ENCODE data around the gene PLAGL2. TPM values are rescaled to one million over a fixed set of nuclear protein-coding genes. Genes with fewer than 3 reads are reported as not detected.

Gene PLAGL2
- total and polyA plus RNA-seq, 2 donors from 2014 or later, result 3.8 to 9.2 TPM

DNA sequence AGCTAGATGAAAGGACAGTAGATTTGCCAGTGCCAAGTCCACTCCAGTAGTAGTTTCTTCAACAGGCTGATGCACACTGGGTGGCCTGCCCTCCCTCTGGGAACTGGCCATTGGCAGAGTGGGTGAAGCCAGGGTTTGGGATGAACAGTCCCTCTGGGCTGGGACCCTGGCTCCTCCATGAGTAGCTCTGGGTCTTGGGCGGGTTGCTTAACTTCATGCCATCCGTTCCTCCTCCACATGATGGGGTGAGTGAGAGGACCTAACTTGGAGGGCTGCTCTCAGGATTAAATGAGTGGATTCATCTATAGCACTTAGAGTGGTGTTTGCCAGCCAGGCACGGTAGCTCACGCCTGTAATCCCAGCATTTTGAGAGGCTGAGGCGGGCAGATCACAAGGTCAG is 47.2 kb downstream of the PLAGL2 start:
- Histone ChIP-seq H3K4me3 (ENCODE audit: low read length in 3 of 3) (no peak overlapping the region), H3K9ac (ENCODE audit: low read length in 3 of 3) (no peak overlapping the region), H3K4me1 (ENCODE audit: control insufficient read depth in 2 of 3, insufficient read depth in 2 of 3, low read depth in 1 of 3, low read length in 3 of 3) (peaks cover 0 to 3% (median 0%) of the 10 kb centered on the region in 3 donors), H3K9me3 (ENCODE audit: control insufficient read depth in 2 of 3, insufficient read depth in 1 of 3, low read length in 3 of 3) (no peaks in the 10 kb centered on the region), H3K27ac (ENCODE audit: low read depth in 2 of 2, low read length in 2 of 2) (no peak overlapping the region), H3K36me3 (ENCODE audit: control insufficient read depth in 2 of 3, insufficient read depth in 3 of 3, low read length in 3 of 3) (peaks cover 14 to 49% (median 27%) of the 10 kb centered on the region in 3 donors), H3K27me3 (ENCODE audit: control insufficient read depth, insufficient read depth, low read length) (no peaks in the 10 kb centered on the region)
- FAIRE-seq (no peak), DNase-seq (no peak)
- intact Hi-C loops (cut with DNase I), result no loop called here
- TF ChIP-seq, protein P1, sequence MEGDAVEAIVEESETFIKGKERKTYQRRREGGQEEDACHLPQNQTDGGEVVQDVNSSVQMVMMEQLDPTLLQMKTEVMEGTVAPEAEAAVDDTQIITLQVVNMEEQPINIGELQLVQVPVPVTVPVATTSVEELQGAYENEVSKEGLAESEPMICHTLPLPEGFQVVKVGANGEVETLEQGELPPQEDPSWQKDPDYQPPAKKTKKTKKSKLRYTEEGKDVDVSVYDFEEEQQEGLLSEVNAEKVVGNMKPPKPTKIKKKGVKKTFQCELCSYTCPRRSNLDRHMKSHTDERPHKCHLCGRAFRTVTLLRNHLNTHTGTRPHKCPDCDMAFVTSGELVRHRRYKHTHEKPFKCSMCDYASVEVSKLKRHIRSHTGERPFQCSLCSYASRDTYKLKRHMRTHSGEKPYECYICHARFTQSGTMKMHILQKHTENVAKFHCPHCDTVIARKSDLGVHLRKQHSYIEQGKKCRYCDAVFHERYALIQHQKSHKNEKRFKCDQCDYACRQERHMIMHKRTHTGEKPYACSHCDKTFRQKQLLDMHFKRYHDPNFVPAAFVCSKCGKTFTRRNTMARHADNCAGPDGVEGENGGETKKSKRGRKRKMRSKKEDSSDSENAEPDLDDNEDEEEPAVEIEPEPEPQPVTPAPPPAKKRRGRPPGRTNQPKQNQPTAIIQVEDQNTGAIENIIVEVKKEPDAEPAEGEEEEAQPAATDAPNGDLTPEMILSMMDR (IDR thresholded peaks at IDR 0.05; ENCODE audit: borderline replicate concordance, extremely low read depth, insufficient read depth), result no peak

DNA sequence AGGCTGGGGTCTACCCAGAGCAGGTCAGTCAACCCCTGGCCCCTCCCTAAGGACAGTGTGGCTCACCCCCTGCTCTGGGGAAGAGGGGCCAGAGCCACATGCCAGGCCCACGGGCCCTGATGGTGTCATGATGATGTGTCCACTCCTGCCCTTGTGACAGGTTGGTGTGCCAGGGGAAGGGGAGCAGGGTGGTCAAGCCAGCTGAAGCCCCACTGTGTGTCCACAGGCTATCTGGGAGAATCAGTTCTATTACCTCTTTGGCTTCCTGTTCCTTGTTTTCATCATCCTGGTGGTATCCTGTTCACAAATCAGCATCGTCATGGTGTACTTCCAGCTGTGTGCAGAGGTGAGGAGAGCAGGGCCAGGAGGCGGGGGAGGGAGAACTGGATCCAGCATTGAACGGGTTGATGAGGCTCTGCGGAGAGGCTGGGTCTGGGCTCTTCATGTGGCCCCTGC is 47.7 kb downstream of the PLAGL2 start:
- TF ChIP-seq, protein P1 (IDR thresholded peaks at IDR 0.05; ENCODE audit: borderline replicate concordance, extremely low read depth, insufficient read depth), result no peak
- FAIRE-seq, result no peak
- intact Hi-C loops (cut with DNase I), result no loop called here

DNA sequence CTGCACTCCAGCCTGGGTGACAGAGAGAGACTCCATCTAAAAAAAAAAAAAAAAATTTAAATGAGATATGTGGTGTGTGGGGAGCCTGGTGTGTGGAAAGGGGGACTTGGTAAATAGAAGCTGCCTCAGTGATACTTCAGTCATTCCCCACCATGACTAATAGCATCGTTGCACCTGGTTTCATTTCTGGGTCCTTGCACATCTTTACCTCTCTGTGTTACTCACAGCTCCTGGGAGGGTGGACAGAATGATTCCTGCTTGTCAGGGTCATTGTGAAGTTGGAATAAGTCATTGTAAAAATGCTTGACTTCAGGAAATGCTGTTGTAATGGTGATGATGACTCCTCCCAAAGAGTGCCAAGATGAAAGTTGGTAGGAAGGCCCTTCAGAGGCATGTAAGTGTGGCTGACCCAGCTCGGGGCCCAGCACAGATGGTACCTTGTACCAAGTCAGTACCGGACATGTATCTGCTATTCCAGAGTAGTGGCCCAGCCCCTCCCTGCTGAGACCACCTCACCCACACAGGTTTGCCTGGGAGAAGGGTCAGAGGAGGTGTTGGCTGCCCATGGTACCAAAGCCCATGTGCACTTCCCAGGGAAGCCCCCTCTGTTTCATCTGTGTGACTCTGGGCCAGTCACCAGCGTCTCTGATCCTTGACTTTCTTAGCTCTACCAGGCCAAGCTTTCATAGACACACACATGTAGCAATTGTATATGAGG is 48.4 kb downstream of the PLAGL2 start:
- no peaks in the 10 kb centered on the region for H3K9me3 ChIP-seq (ENCODE audit: control insufficient read depth in 2 of 3, insufficient read depth in 1 of 3, low read length in 3 of 3)
- peaks cover 11 to 50% (median 23%) of the 10 kb centered on the region in 3 donors for H3K36me3 ChIP-seq (ENCODE audit: control insufficient read depth in 2 of 3, insufficient read depth in 3 of 3, low read length in 3 of 3)
- H3K27ac ChIP-seq (ENCODE audit: low read depth in 2 of 2, low read length in 2 of 2), result no peak overlapping the region
- no peak for DNase-seq
- TF ChIP-seq, protein P1 (IDR thresholded peaks at IDR 0.05; ENCODE audit: borderline replicate concordance, extremely low read depth, insufficient read depth), result no peak
- no peak overlapping the region for H3K4me3 ChIP-seq (ENCODE audit: low read length in 3 of 3)
- H3K9ac ChIP-seq (ENCODE audit: low read length in 3 of 3), result no peak overlapping the region
- no peak for FAIRE-seq
- H3K27me3 ChIP-seq (ENCODE audit: control insufficient read depth, insufficient read depth, low read length), result no peaks in the 10 kb centered on the region
- intact Hi-C loops (cut with DNase I), result no loop called here
- H3K4me1 ChIP-seq (ENCODE audit: control insufficient read depth in 2 of 3, insufficient read depth in 2 of 3, low read depth in 1 of 3, low read length in 3 of 3), result peaks cover 0 to 10% (median 0%) of the 10 kb centered on the region in 3 donors

More for the DNA sequence above, 47.7 kb downstream of the PLAGL2 start:
- H3K27ac ChIP-seq (ENCODE audit: low read depth in 2 of 2, low read length in 2 of 2), result no peak overlapping the region
- no peaks in the 10 kb centered on the region for H3K9me3 ChIP-seq (ENCODE audit: control insufficient read depth in 2 of 3, insufficient read depth in 1 of 3, low read length in 3 of 3)
- peaks cover 0 to 9% (median 0%) of the 10 kb centered on the region in 3 donors for H3K4me1 ChIP-seq (ENCODE audit: control insufficient read depth in 2 of 3, insufficient read depth in 2 of 3, low read depth in 1 of 3, low read length in 3 of 3)
- no peaks in the 10 kb centered on the region for H3K27me3 ChIP-seq (ENCODE audit: control insufficient read depth, insufficient read depth, low read length)
- no peak overlapping the region for H3K4me3 ChIP-seq (ENCODE audit: low read length in 3 of 3)
- no peak overlapping the region for H3K9ac ChIP-seq (ENCODE audit: low read length in 3 of 3)
- H3K36me3 ChIP-seq (ENCODE audit: control insufficient read depth in 2 of 3, insufficient read depth in 3 of 3, low read length in 3 of 3), result peaks cover 14 to 49% (median 23%) of the 10 kb centered on the region in 3 donors
- no peak for DNase-seq
